ENCODE results near the gene PKD1L1.

DNA sequence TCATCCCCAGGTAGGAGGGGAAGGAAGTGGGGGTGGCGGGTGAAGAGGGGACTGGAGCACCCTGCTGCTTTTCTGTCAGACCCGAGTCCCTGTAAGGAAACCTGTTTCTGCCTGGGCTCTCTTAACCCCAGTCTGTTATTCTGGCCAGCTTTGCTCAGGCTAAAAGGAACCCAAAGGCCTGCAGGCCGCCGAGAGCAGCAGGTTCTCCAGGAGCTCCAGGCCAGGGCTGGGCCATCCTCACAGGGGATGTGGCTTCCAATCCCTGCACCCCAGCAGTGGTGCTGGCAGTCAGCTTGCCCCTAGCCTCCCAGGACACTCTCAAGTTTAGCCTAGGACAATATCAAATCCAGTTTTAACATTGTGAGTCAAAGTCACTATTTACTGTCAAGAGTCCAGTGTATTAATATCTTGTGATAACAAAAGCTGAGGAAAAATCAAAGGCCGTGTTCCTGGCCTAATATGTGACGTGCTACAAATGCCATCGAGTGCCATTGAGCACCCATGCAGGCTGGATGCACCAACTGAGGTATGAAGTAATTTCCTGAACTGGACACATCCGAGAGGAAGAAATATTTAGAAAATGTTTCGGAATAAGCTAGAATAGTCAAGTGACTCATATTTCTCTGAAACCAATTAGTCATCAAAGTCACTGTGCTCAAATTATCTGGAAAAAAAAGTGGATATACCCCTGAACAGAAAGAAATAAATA lies 7.0 kb downstream of the PKD1L1 start:
- TF ChIP-seq, protein P1, sequence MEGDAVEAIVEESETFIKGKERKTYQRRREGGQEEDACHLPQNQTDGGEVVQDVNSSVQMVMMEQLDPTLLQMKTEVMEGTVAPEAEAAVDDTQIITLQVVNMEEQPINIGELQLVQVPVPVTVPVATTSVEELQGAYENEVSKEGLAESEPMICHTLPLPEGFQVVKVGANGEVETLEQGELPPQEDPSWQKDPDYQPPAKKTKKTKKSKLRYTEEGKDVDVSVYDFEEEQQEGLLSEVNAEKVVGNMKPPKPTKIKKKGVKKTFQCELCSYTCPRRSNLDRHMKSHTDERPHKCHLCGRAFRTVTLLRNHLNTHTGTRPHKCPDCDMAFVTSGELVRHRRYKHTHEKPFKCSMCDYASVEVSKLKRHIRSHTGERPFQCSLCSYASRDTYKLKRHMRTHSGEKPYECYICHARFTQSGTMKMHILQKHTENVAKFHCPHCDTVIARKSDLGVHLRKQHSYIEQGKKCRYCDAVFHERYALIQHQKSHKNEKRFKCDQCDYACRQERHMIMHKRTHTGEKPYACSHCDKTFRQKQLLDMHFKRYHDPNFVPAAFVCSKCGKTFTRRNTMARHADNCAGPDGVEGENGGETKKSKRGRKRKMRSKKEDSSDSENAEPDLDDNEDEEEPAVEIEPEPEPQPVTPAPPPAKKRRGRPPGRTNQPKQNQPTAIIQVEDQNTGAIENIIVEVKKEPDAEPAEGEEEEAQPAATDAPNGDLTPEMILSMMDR (IDR thresholded peaks at IDR 0.05): no peak
- no peak for TF ChIP-seq POLR2A (IDR thresholded peaks at IDR 0.05)
- no peak for TF ChIP-seq POLR2AphosphoS5 (IDR thresholded peaks at IDR 0.05)

Measured in prostate gland (tissue), 2 donors.